Liver (tissue), 9 donors: ENCODE data around the gene ARMH3. TPM values are rescaled to one million over a fixed set of nuclear protein-coding genes. Genes with fewer than 3 reads are reported as not detected.
A peak's percentile ranks its signal among the peaks of the same experiment; 100 is the strongest.

ENCODE experiments used
- DNase-seq: peaks from one replicate; pipeline ENCODE4 v3.0.0-alpha.2; 2017; ENCODE audit warnings: low spot score
- H3K27ac ChIP-seq, 2 donors: one replicate each; pipeline ENCODE4 v1.7.0; 2013; ENCODE audit warnings: inconsistent platforms in 2 of 2, low read length in 2 of 2, control low read depth in 1 of 2, low read depth in 1 of 2, mild to moderate bottlenecking in 1 of 2
- H3K27me3 ChIP-seq, 4 donors: one replicate each; pipeline versions ENCODE4 v1.6.1 to v1.7.0; 2013; ENCODE audit warnings: low read length in 3 of 4, inconsistent platforms in 1 of 4, mild to moderate bottlenecking in 1 of 4, moderate library complexity in 1 of 4; ENCODE audit not compliant: control insufficient read depth in 4 of 4, insufficient read depth in 4 of 4
- H3K36me3 ChIP-seq, 4 donors: one replicate each; pipeline versions ENCODE4 v1.6.1 to v1.7.0; 2013; ENCODE audit warnings: low read length in 3 of 4, mild to moderate bottlenecking in 3 of 4, low read depth in 1 of 4, moderate library complexity in 1 of 4; ENCODE audit not compliant: control insufficient read depth in 4 of 4, insufficient read depth in 3 of 4
- H3K4me1 ChIP-seq, 4 donors: one replicate each; pipeline versions ENCODE4 v1.6.1 to v1.7.0; 2013; ENCODE audit warnings: low read length in 3 of 4, mild to moderate bottlenecking in 3 of 4, moderate library complexity in 1 of 4; ENCODE audit not compliant: control insufficient read depth in 4 of 4, insufficient read depth in 4 of 4
- H3K4me3 ChIP-seq, 3 donors: one replicate each; pipeline versions ENCODE4 v1.6.1 to v1.7.0; 2013; ENCODE audit warnings: low read length in 3 of 3, control low read depth in 1 of 3, low read depth in 1 of 3, mild to moderate bottlenecking in 1 of 3
- H3K9ac ChIP-seq, 2 donors: one replicate each; pipeline ENCODE4 v1.7.0; 2013; ENCODE audit warnings: low read length in 2 of 2, mild to moderate bottlenecking in 2 of 2, moderate library complexity in 2 of 2, control low read depth in 1 of 2, low read depth in 1 of 2
- H3K9me3 ChIP-seq, 4 donors: one replicate each; pipeline versions ENCODE4 v1.6.1 to v1.7.0; 2013; ENCODE audit warnings: low read length in 3 of 4; ENCODE audit not compliant: control insufficient read depth in 4 of 4
- EGR1 ChIP-seq, 2 donors: IDR thresholded peaks; 2 replicates each; pipeline ENCODE4 v1.6.1; 2016 to 2018; ENCODE audit warnings: antibody characterized with exemption in 2 of 2, low read depth in 2 of 2
- FOXA1 ChIP-seq: IDR thresholded peaks from 2 replicates; pipeline ENCODE4 v1.6.1; 2016; ENCODE audit warnings: antibody characterized with exemption
- FOXA2 ChIP-seq: IDR thresholded peaks from 2 replicates; pipeline ENCODE4 v1.6.1; 2016; ENCODE audit warnings: antibody characterized with exemption
- HNF4G ChIP-seq: IDR thresholded peaks from 2 replicates; pipeline ENCODE4 v1.6.1; 2016; ENCODE audit warnings: antibody characterized with exemption
- JUND ChIP-seq, 2 donors: IDR thresholded peaks; 2 replicates each; pipeline ENCODE4 v1.6.1; 2016; ENCODE audit warnings: antibody characterized with exemption in 2 of 2
- NR2F2 ChIP-seq: IDR thresholded peaks from 2 replicates; pipeline ENCODE4 v1.6.1; 2016; ENCODE audit warnings: antibody characterized with exemption
- YY1 ChIP-seq: IDR thresholded peaks from 2 replicates; pipeline ENCODE4 v1.6.1; 2016; ENCODE audit warnings: antibody characterized with exemption, mild to moderate bottlenecking
- WGBS: extraction: QIAGEN DNeasy Blood & Tissue Kit; methylation state at CpG from one replicate; pipeline ENCODE4 v1.1.7; 2013; 5-methylcytosine and 5-hydroxymethylcytosine counted together
- polyA plus RNA-seq, 2 donors: library from polyadenylated mRNA; stranded (reverse) in 1 of 2; unstranded in 1 of 2; fragments of 200-250 nt in 1 of 2; fragments of >200 nt in 1 of 2; fragmentation: Nextera tagmentation in 1 of 2; extraction: Ambion mirVana in 1 of 2; gene quantifications; one replicate each; pipeline versions ENCODE4 v1.2.1 to v1.2.3, GENCODE V29; 2013 to 2015
- total RNA-seq, 2 donors: library from RNA; depleted of rRNA; stranded (reverse); fragments of >200 nt; gene quantifications; one replicate each; pipeline ENCODE4 v1.2.3, GENCODE V29; 2014
- TF ChIP-seq, protein P1 (sequence below): IDR thresholded peaks from 2 replicates; pipeline ENCODE4 v1.6.1; 2016; ENCODE audit warnings: antibody characterized with exemption
- TF ChIP-seq, protein P2 (sequence below): IDR thresholded peaks from 2 replicates; pipeline ENCODE4 v1.6.1; 2016; ENCODE audit warnings: antibody characterized with exemption
- TF ChIP-seq, protein P3 (sequence below): IDR thresholded peaks from 2 replicates; pipeline ENCODE4 v1.6.1; 2016; ENCODE audit warnings: antibody characterized with exemption
- TF ChIP-seq, protein P4 (sequence below): fragments of 150-350 bp; IDR thresholded peaks from 2 replicates; pipeline ENCODE4 v1.5.1; 2017; ENCODE audit warnings: improper control_type of control experiment, low read depth, low read length; ENCODE audit not compliant: missing input control
- donor health status: healthy.
- donor health status: healthy.
- donor health status: healthy.
- donor health status: healthy.
- donor health status: healthy.

Gene ARMH3
- total and polyA plus RNA-seq, 4 donors = 5.3 to 14.9 (median 9.2) TPM

DNA sequence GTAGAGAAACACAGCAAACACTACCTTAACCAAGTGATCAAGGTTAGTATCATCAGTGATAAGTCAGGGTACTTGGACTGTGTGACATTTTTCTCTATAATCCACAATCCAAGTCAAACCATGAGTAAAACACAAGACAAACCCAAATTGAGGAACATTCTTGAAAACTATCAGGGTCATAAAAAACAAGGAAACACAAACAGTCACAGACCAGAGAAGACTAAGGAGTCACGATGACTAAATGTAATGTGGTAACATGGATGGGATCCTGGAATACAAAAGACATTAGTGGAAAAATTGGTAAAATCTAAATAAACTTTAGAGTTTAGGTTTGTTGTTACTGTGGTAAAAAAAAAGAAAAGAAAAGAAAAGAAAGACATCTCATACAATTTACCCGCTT lies 103.8 kb downstream of the ARMH3 start:
- peaks cover 0 to 9% (median 3%) of the 10 kb centered on the region in 4 donors for H3K9me3 ChIP-seq
- no peak overlapping the region for H3K4me3 ChIP-seq
- DNase-seq = no peak
- 91% methylated on average over 2 of the region's 2 CpGs for WGBS
- no peak overlapping the region for H3K27ac ChIP-seq
- TF ChIP-seq YY1 = no peak
- TF ChIP-seq, protein P1, sequence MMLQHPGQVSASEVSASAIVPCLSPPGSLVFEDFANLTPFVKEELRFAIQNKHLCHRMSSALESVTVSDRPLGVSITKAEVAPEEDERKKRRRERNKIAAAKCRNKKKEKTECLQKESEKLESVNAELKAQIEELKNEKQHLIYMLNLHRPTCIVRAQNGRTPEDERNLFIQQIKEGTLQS = no peak
- no peak for TF ChIP-seq JUND (IDR thresholded peaks at IDR 0.05)
- TF ChIP-seq, protein P2, sequence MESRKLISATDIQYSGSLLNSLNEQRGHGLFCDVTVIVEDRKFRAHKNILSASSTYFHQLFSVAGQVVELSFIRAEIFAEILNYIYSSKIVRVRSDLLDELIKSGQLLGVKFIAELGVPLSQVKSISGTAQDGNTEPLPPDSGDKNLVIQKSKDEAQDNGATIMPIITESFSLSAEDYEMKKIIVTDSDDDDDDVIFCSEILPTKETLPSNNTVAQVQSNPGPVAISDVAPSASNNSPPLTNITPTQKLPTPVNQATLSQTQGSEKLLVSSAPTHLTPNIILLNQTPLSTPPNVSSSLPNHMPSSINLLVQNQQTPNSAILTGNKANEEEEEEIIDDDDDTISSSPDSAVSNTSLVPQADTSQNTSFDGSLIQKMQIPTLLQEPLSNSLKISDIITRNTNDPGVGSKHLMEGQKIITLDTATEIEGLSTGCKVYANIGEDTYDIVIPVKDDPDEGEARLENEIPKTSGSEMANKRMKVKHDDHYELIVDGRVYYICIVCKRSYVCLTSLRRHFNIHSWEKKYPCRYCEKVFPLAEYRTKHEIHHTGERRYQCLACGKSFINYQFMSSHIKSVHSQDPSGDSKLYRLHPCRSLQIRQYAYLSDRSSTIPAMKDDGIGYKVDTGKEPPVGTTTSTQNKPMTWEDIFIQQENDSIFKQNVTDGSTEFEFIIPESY = no peak
- TF ChIP-seq NR2F2 = no peak
- TF ChIP-seq HNF4G = no peak
- no peak for TF ChIP-seq FOXA2
- TF ChIP-seq, protein P3, sequence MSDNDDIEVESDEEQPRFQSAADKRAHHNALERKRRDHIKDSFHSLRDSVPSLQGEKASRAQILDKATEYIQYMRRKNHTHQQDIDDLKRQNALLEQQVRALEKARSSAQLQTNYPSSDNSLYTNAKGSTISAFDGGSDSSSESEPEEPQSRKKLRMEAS = no peak
- no peak for TF ChIP-seq EGR1 (IDR thresholded peaks at IDR 0.05; ENCODE audit: low read depth in 2 of 2)
- no peak for TF ChIP-seq FOXA1
- TF ChIP-seq, protein P4, sequence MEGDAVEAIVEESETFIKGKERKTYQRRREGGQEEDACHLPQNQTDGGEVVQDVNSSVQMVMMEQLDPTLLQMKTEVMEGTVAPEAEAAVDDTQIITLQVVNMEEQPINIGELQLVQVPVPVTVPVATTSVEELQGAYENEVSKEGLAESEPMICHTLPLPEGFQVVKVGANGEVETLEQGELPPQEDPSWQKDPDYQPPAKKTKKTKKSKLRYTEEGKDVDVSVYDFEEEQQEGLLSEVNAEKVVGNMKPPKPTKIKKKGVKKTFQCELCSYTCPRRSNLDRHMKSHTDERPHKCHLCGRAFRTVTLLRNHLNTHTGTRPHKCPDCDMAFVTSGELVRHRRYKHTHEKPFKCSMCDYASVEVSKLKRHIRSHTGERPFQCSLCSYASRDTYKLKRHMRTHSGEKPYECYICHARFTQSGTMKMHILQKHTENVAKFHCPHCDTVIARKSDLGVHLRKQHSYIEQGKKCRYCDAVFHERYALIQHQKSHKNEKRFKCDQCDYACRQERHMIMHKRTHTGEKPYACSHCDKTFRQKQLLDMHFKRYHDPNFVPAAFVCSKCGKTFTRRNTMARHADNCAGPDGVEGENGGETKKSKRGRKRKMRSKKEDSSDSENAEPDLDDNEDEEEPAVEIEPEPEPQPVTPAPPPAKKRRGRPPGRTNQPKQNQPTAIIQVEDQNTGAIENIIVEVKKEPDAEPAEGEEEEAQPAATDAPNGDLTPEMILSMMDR = no peak
- no peak overlapping the region for H3K9ac ChIP-seq
- H3K36me3 ChIP-seq = peaks cover 2 to 35% (median 24%) of the 10 kb centered on the region in 4 donors
- H3K27me3 ChIP-seq = no peaks in the 10 kb centered on the region
- no peaks in the 10 kb centered on the region for H3K4me1 ChIP-seq

DNA sequence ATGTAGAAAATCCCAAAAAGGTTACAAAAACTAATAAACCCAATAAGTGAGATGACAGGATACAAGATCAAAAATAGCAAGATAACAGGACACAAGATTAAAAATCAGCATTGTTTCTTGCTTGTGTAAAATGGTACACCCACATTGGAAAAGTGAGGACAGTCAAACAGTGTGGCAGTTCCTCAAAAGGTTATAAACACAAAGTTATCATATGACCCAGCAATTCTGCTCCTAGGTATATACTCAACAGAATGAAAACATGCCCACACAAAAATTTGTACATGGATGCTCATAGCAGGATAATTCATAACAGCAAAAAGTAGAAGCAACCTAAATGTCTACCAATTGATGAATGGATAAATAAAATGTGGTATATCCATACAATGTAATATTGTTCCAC lies 105.8 kb downstream of the ARMH3 start:
- Histone ChIP-seq H3K36me3 (peaks cover 0 to 20% (median 16%) of the 10 kb centered on the region in 4 donors), H3K9ac (no peak overlapping the region), H3K4me3 (no peak overlapping the region), H3K9me3 (peaks cover 0 to 9% (median 3%) of the 10 kb centered on the region in 4 donors), H3K27ac (no peak overlapping the region), H3K27me3 (no peaks in the 10 kb centered on the region), H3K4me1 (no peaks in the 10 kb centered on the region)
- DNase-seq = no peak
- TF ChIP-seq, protein P4 = no peak
- no peak for TF ChIP-seq FOXA2

DNA sequence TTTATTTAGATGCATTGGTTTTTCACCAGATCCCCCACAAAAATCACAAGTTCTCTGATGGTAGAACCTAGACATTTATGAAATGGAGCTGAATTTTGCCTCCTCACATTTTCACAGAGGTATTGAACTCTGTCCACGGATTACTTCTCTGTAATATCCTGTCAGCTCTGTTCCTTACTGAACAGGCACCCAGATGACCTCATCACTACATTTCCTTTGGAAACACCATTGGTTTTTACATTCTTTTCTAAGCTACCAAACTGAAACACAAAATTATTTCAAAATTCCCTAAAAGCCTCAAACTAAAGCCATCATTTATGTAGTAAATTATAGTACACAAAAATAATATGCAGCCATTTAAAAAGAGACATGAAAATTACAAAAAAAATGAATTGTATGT lies 114.1 kb downstream of the ARMH3 start:
- H3K4me3 ChIP-seq = no peak overlapping the region
- no peak overlapping the region for H3K9ac ChIP-seq
- H3K9me3 ChIP-seq = no peaks in the 10 kb centered on the region
- 71% methylated on average over 1 of the region's 1 CpG for WGBS
- no peaks in the 10 kb centered on the region for H3K4me1 ChIP-seq
- TF ChIP-seq JUND (IDR thresholded peaks at IDR 0.05) = peak in 1 of 2 donors; percentile 5
- TF ChIP-seq, protein P1 = no peak
- DNase-seq = no peak
- peaks cover 0 to 9% (median 4%) of the 10 kb centered on the region in 4 donors for H3K36me3 ChIP-seq
- H3K27ac ChIP-seq = no peak overlapping the region
- H3K27me3 ChIP-seq = no peaks in the 10 kb centered on the region
